ENCODE results near the gene ARFIP1.

DNA sequence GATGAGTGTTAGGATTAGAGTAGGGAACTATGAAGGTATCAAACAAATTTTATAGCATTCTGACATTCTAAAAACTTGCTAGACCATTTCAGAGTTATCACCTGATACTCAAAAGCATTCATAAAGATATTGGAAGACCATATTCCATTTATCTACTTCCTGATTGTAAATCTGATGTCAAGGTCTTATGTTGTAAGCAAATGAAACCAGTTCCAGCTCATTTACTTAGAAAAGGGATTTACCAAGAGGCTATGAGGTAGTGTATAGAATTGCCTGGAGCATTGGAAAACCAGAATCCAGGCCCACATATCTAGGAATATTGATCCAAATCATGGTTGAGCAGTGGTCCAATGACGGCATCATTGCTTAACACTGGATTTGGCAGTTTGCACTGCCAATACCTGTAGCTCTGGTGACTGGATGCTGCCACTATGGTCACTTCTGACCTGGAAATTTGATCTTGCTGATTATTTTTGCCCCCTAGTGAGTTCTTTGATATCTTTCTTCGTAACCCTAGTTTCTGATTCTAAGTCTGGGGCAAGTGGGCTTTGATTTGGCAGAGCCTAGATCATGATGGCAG, 25.4 kb downstream of the ARFIP1 start:
- TF ChIP-seq, protein P1, sequence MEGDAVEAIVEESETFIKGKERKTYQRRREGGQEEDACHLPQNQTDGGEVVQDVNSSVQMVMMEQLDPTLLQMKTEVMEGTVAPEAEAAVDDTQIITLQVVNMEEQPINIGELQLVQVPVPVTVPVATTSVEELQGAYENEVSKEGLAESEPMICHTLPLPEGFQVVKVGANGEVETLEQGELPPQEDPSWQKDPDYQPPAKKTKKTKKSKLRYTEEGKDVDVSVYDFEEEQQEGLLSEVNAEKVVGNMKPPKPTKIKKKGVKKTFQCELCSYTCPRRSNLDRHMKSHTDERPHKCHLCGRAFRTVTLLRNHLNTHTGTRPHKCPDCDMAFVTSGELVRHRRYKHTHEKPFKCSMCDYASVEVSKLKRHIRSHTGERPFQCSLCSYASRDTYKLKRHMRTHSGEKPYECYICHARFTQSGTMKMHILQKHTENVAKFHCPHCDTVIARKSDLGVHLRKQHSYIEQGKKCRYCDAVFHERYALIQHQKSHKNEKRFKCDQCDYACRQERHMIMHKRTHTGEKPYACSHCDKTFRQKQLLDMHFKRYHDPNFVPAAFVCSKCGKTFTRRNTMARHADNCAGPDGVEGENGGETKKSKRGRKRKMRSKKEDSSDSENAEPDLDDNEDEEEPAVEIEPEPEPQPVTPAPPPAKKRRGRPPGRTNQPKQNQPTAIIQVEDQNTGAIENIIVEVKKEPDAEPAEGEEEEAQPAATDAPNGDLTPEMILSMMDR (IDR thresholded peaks at IDR 0.05 in 4 of 5, conservative IDR thresholded peaks at IDR 0.05 in 1 of 5) = no peak
- no peak for TF ChIP-seq POLR2A (IDR thresholded peaks at IDR 0.05)

Data from gastrocnemius medialis (tissue), 4 donors.